SKM-1 treated with dmso at 0.1 percent for 144 hours (cell line): ENCODE data around the gene EDEM2.
"Not testable (repeated sequence)": the region's sequence is repeated elsewhere in the genome, so short reads cannot be mapped to it uniquely, and the experiment has no call there.

Experiments
- DNase-seq: peaks from one replicate; lab custom pipeline; 2025; ENCODE audit not compliant: unreplicated experiment; lab: John Stamatoyannopoulos, UW

EDEM2 gene

GRCh38 chr20:35168701-35169409, 21.7 kb upstream of the EDEM2 start:
- not testable (repeated sequence) for DNase-seq

DNA sequence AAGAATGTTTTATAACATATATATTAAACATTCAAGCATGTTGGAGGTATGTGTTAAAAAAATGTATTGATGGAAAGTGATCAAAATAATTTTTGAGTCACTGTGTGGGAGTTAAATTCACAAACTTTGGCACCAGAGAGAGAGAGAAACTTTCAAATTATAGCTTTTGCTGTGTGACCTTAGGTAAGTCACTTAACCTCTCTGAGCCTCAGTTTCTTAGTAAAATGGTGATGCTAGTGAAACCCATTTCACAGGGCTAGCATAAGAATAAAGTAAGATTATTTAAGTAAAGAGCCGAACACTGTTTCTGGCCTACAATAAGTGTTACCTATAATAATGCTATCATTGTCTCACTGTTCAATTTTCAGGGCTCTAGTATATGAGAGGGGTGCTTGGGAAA, 20.7 kb upstream of the EDEM2 start:
- no peak for DNase-seq

GRCh38 chr20:35166242-35166830, 19.2 kb upstream of the EDEM2 start:
- peak; percentile 13 for DNase-seq

GRCh38 chr20:35165221-35166185, 18.4 kb upstream of the EDEM2 start:
- no peak for DNase-seq

- DNase-seq, result not testable (repeated sequence)
Measured at GRCh38 chr20:35164531-35164930, 17.4 kb upstream of the EDEM2 start.

DNA sequence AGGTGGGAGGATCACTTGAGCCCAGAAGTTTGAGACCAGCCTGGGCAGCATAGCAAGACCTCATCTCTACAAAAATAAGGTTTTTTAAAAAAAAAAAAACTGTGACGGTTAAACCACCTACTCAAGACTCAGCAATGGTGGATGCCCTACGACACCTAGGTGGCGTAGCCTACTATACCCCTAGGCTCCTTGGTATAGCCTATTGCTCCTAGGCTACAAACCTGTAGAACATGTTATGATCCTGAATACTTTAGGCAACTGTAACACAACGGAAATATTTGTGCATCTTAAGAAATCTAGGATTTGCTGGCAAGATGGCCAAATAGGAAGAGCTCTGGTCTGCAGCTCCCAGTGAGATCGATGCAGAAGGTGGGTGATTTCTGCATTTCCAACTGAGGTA, 13.2 kb upstream of the EDEM2 start:
- not testable (repeated sequence) for DNase-seq

- no peak for DNase-seq
Measured at GRCh38 chr20:35156978-35157377, 9.8 kb upstream of the EDEM2 start.

DNA sequence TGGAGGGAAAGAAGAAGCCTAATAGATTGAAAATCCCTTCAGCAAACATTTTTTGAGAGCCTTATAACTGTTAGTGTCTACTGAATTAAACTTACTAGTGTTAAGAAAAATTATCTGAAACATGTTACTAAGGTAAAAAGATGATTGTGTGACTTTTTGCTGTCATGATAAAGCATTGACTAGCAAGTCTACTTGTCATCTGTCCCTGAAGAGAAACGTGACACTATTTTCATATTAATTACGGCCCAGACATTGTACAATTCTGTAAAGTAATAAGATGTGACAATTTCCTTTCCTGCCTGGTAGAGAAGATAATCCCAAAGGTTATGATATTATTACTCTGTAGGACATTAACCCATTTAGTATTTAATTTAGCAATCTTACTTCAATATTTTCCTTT, 8.8 kb upstream of the EDEM2 start:
- no peak for DNase-seq

- DNase-seq, result no peak
Measured at GRCh38 chr20:35151736-35152135, 4.6 kb upstream of the EDEM2 start.

- DNase-seq, result no peak
Measured at GRCh38 chr20:35150846-35151579, 3.9 kb upstream of the EDEM2 start.

DNA sequence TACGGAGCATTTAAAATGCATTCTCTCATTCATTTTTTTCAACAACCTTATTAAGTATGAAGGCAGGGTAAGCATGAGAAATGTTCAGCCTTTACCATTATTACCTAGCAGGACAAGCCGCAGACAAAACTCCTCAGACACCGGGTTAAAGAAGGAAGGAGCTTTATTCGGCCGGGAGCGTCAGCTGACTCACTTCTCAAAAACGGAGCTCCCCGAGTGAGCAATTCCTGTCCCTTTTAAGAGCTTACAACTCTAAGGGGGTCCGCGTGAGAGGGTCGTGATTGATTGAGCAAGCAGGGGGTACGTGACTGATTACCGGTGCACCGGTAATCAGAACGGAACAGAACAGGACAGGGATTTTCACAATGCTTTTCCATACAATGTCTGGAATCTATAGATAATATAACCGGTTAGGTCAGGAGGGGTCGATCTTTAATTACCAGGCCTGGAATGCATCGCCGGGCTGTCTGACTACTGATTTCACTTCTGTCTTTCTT, 487 bp upstream of the EDEM2 start:
- peak; percentile 54 for DNase-seq

- DNase-seq, result no peak
Measured at GRCh38 chr20:35146299-35146919, 727 bp downstream of the EDEM2 start.

DNA sequence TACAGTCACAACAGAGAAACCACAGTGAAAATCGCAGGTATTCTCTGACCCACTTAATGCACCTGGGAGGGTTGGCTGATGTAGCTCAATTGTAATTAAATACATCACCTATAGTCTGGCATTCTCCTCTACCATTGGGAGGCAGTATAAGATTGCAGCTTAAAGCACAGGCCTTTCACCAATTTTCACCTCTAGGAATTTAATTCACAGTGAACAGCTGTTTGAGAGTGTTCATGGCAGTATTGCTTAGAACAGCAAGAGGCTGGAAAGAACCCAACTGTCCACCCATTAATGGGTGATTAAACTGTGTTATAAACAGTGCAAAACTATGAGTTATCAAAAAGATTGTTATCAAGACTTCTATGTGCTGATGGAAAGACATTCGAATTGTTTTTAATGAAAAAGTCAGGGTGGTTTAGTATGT, 2.0 kb downstream of the EDEM2 start:
- peak; percentile 39 for DNase-seq

GRCh38 chr20:35144694-35145093, 2.4 kb downstream of the EDEM2 start:
- DNase-seq, result peak; percentile 80

- no peak for DNase-seq
Measured at GRCh38 chr20:35135867-35136586, 11.1 kb downstream of the EDEM2 start.

DNA sequence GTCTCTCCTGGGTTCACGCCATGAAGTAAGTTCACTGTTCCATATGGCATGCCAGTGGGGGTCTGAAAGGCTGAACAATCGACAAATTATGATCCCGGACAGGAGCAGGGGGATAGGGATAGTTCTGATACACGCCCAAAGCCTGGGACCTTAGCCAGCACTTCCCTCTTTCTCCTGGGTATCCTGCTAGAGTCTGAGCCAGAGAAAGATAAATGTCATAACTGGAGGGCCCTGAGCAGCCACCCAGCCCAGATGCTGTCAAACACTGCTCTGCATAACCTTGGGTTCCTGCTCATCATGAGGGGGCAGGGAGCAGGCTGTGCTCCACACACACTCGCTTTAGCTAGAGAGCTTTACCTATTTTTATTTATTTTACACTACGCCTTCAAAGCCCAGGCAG, 12.3 kb downstream of the EDEM2 start:
- no peak for DNase-seq

- DNase-seq, result no peak
Measured at GRCh38 chr20:35134472-35134871, 12.7 kb downstream of the EDEM2 start.

GRCh38 chr20:35133735-35134134, 13.4 kb downstream of the EDEM2 start:
- DNase-seq, result no peak

GRCh38 chr20:35133031-35133430, 14.1 kb downstream of the EDEM2 start:
- DNase-seq, result no peak

GRCh38 chr20:35131934-35132333, 15.2 kb downstream of the EDEM2 start:
- no peak for DNase-seq
